D721Med (cell line): ENCODE data around the gene AAGAB.

Experiments used
- DNase-seq: peaks from one replicate; pipeline ENCODE4 v3.0.0; 2011; ENCODE audit warnings: low spot score; ENCODE audit not compliant: insufficient read length
- FAIRE-seq: peaks from 2 replicates; lab custom pipeline; 2011; peaks lifted over from hg19 to GRCh38; lab: Jason Lieb, UNC
- TF ChIP-seq, protein P1 (sequence below): IDR thresholded peaks from 2 replicates; pipeline ENCODE4 v1.5.1; 2012; ENCODE audit warnings: mild to moderate bottlenecking, control low read depth; ENCODE audit not compliant: insufficient read depth; ENCODE audit errors: missing control alignments

The AAGAB gene

DNA sequence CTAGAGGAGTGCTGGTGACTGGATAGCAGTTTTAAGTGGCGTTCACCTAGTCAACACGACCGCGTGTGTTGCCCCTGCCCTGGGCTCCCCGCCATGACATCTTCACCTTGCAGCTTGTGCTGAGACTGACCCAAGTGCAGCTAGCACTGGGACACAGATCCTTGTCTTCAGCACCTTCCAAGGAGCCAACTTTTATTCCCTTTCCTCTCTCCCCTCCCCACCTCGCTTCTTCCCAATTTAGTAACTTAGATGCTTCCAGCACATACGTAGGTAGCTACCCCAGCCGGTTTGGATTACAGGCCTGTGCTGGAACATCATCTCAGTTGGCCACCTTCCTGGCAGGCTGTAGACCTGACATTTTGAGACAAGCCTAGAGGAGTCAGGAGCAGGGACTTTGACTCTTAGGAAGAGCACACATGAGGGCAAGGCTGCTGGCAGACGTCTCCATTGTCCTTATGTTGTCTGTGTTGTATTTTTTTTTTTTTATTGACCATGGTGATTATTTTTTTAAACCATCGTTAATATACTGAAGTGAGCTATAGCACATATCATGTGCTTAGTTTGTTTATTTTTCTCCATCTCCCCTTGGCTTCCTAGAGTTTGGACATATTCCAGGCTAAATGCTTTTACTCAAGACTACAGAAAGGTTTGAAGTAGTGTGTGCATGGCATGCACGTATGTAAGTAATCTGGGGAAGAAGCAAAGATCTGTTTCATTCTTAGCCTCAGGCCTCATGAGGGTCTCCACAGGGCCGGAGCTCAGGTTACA, 61.1 kb downstream of the AAGAB start:
- DNase-seq: no peak
- TF ChIP-seq, protein P1, sequence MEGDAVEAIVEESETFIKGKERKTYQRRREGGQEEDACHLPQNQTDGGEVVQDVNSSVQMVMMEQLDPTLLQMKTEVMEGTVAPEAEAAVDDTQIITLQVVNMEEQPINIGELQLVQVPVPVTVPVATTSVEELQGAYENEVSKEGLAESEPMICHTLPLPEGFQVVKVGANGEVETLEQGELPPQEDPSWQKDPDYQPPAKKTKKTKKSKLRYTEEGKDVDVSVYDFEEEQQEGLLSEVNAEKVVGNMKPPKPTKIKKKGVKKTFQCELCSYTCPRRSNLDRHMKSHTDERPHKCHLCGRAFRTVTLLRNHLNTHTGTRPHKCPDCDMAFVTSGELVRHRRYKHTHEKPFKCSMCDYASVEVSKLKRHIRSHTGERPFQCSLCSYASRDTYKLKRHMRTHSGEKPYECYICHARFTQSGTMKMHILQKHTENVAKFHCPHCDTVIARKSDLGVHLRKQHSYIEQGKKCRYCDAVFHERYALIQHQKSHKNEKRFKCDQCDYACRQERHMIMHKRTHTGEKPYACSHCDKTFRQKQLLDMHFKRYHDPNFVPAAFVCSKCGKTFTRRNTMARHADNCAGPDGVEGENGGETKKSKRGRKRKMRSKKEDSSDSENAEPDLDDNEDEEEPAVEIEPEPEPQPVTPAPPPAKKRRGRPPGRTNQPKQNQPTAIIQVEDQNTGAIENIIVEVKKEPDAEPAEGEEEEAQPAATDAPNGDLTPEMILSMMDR: no peak
- no peak for FAIRE-seq

DNA sequence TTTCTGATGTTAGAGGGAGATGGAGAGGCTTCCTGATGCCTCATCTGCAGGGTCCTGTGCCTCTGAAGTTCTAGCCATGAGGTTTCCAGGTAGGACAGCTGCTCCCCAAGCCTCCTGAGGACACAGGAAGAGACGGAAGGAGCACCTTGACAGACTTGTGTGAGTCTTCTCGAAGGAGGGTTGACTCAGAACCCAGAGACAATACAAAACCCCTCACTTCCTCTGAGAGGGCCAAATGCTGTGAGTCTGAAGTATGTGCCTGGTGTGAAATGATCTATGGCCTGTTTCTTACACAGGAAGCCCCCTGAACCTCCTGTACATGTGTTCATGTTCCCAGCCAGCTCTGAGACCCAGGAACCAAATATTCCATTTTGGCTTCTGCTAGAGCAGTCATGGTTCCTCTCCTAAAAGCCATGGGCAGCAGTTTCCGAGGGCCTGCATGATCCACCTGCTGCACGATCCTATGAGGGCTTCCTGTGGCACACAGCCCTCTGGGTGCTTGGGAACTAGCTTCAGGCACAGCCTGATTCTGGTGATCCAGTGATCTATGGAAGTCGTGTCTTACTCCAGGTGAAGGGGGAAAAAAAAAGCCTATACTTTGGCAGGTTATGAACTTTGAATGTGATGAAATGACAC, 62.2 kb downstream of the AAGAB start:
- DNase-seq: no peak
- TF ChIP-seq, protein P1: no peak
- no peak for FAIRE-seq

DNA sequence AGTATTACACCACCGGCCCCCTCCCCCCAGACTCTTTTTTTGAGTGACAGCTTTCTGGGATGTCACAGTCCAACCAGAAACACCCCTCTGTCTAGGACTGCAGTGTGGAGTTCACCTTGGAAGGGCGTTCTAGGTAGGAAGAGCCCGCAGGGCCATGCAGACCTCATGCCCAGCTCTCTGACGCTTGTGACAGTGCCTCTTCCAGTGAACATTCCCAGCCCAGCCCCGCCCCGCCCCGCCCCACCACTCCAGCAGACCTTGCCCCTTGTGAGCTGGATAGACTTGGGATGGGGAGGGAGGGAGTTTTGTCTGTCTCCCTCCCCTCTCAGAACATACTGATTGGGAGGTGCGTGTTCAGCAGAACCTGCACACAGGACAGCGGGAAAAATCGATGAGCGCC, 63.6 kb downstream of the AAGAB start:
- no peak for FAIRE-seq
- TF ChIP-seq, protein P1: no peak
- DNase-seq: no peak

DNA sequence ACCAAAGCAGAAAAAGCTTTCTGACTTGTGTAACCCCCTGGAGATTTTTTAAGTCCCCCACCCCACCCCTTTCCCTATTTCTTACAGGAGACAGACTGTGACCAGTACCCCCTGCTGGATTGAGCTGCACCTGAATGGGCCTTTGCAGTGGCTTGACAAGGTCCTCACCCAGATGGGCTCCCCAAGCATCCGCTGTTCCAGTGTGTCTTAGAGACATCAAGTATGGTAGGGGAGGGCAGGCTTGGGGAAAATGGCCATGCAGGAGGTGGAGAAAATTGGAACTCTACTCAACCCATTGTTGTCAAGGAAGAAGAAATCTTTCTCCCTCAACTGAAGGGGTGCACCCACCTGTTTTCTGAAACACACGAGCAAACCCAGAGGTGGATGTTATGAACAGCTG, 64.1 kb downstream of the AAGAB start:
- DNase-seq (no peak), FAIRE-seq (no peak)
- TF ChIP-seq, protein P1: no peak

DNA sequence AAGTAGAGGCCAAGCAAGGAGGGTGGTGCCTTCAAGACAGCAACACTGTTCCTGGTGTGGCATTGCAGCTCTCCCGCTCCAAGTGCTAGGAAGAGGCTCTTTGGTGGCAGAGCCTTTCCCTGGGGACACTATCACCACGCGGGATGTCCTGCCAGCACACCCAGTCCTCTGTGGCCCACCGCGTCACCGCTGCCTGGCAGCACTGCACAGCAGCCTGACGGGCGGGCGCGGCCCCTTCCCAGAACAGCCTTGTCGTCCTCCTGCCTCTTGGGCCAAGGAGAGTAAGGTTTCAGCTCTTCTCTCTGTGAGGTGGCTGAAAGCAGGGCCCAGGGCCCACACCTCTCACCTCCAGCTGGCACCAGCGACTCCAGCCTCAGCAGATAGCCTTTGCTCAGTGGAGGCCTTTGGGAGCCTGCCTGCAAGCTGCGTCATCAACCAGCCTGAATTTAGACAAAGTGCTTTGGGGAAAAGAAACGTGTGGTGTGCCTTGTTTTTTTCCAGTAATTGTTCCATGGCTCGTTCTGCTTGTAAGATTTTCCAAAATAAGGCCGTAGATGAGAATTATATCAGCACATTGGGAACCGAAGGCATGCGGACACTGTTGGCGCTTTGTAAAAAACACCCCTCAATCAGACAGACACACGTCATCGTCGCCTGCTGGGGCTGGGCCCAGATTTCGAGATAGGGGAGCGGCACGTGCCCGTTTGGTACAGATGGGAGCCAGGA, 65.0 kb downstream of the AAGAB start:
- no peak for DNase-seq
- FAIRE-seq: no peak
- TF ChIP-seq, protein P1: no peak

DNA sequence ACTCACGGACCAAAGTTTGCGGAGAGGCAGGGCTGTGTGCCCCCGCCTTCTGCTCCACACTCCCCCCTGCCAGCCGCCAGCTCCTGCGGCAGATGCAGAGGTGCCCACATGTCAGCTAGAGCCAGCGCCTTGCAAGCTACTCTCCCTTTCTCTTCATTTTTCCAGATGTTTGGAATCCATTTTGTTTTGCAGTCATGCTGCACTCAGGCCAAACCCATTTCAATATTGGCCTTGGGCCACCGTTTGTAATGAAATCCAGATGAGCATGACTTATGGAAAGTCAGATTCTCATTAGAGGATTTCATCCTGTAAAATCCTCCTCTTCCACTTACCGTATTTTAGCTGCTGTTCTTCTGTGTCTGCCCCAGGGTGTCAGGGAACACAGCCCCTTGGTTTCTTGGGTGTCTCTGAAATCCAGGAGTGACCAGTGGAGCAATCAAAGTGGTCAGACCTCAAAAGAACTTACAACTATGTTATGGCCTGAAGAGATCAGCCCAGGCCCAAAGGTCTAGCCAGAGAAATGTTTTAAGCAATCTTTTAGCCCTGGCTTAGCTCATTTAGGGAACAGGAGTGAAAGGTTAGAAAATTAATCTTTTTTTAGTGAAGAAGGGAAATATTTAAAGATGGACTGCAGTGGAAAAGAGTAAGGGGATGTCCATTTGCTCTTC, 65.8 kb downstream of the AAGAB start:
- FAIRE-seq (no peak), DNase-seq (no peak)

More for the DNA sequence above, 65.8 kb downstream of the AAGAB start:
- TF ChIP-seq, protein P1: no peak
